H1 (cell line): Measurements from ENCODE around the gene RNF32.

ENCODE experiments used
- CTCF ChIP-seq, 3 experiments: IDR thresholded peaks; 1 replicate in 2 of 3; 2 replicates in 1 of 3; pipeline versions ENCODE4 v1.5.1 to v1.6.1; 2011; ENCODE audit warnings: low read length in 3 of 3, mild to moderate bottlenecking in 3 of 3, inconsistent platforms in 2 of 3, low read depth in 1 of 3, moderate library complexity in 1 of 3; ENCODE audit not compliant: insufficient read depth in 1 of 3; ENCODE audit errors: control extremely low read depth in 1 of 3
- RXRA ChIP-seq: IDR thresholded peaks from 2 replicates; pipeline ENCODE4 v1.6.1; 2011; ENCODE audit warnings: low read depth, mild to moderate bottlenecking, low read length, moderate library complexity; ENCODE audit not compliant: insufficient read depth

DNA sequence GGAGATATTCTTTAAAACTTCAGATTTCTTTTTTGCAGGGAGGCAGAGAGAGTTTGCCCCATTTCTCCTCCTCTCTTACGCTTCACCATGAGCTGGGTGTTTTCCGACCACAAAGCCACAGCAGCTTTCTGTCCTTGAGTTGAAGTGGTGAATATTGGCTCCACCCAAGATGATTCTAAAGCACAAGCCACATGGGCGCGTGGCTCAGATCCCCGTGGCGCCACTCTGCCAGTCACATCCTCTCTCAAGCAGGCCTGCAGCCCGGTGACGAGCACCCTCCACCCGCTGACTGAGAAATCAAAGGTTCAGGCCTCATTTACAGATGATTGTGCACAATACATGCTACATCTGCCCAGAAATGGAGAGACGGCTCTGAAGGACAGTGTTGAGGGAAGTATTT lies 27.6 kb upstream of the RNF32 start:
- TF ChIP-seq CTCF (IDR thresholded peaks at IDR 0.05; ENCODE audit: control extremely low read depth in 1 of 3, insufficient read depth in 1 of 3, low read depth in 1 of 3, low read length in 3 of 3), result no peak
- TF ChIP-seq RXRA, result no peak
